Upper lobe of right lung (tissue), 1 donor: Measurements from ENCODE around the gene GALNT14. TPM values are rescaled to one million over a fixed set of nuclear protein-coding genes. Genes with fewer than 3 reads are reported as not detected.

Experiments used
- ATAC-seq: fragments of 200-7000 bp; cut with Tn5 transposase; one replicate; pipeline ENCODE4 v1.9.1; 2020; ENCODE audit warnings: mild to moderate bottlenecking, moderate library complexity
- DNase-seq: peaks from one replicate; pipeline ENCODE4 v3.0.0-alpha.2; 2020
- H3K27ac ChIP-seq: fragments of 200-600 bp; one replicate; pipeline ENCODE4 v1.8.0; 2022
- H3K27me3 ChIP-seq: fragments of 200-600 bp; one replicate; pipeline ENCODE4 v1.8.0; 2022; ENCODE audit warnings: mild to moderate bottlenecking
- H3K36me3 ChIP-seq: fragments of 200-600 bp; one replicate; pipeline ENCODE4 v1.8.0; 2022
- H3K4me1 ChIP-seq: fragments of 200-600 bp; one replicate; pipeline ENCODE4 v1.8.0; 2022
- H3K4me3 ChIP-seq: fragments of 200-600 bp; one replicate; pipeline ENCODE4 v1.8.0; 2022; ENCODE audit warnings: mild to moderate bottlenecking
- H3K9me3 ChIP-seq: fragments of 200-600 bp; one replicate; pipeline ENCODE4 v1.8.0; 2022
- intact Hi-C: fragments of 100-400 bp; cut with DNase I; formaldehyde crosslinking; loops from one replicate; pipeline ENCODE4 v1.11.0; 2022
- total RNA-seq: library from RNA; stranded (reverse); fragmentation: NEBNext Ultra II Directional; extraction: Animal tissue kit (Norgen Biotek cat#: 25700); gene quantifications from one replicate; pipeline ENCODE4 v1.2.1, GENCODE V29; 2021
- TF ChIP-seq, protein P1 (sequence below): fragments of 200-600 bp; IDR thresholded peaks from one replicate; pipeline ENCODE4 v1.8.0; 2022; ENCODE audit warnings: antibody characterized with exemption
- donor health status: DM: no; HTN: yes; CAD: no; lungs with severe emphysema.

The GALNT14 gene
- total RNA-seq, 1 donor from 2014 or later: 0.81 TPM

GRCh38 chr2:31170071-31170698 is 31.9 kb upstream of the GALNT14 start:
- Histone ChIP-seq H3K4me1 (no peaks in the 10 kb centered on the region), H3K36me3 (no peaks in the 10 kb centered on the region), H3K27ac (no peak overlapping the region), H3K4me3 (no peak overlapping the region), H3K9me3 (no peaks in the 10 kb centered on the region), H3K27me3 (no peaks in the 10 kb centered on the region)
- TF ChIP-seq, protein P1, sequence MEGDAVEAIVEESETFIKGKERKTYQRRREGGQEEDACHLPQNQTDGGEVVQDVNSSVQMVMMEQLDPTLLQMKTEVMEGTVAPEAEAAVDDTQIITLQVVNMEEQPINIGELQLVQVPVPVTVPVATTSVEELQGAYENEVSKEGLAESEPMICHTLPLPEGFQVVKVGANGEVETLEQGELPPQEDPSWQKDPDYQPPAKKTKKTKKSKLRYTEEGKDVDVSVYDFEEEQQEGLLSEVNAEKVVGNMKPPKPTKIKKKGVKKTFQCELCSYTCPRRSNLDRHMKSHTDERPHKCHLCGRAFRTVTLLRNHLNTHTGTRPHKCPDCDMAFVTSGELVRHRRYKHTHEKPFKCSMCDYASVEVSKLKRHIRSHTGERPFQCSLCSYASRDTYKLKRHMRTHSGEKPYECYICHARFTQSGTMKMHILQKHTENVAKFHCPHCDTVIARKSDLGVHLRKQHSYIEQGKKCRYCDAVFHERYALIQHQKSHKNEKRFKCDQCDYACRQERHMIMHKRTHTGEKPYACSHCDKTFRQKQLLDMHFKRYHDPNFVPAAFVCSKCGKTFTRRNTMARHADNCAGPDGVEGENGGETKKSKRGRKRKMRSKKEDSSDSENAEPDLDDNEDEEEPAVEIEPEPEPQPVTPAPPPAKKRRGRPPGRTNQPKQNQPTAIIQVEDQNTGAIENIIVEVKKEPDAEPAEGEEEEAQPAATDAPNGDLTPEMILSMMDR: peak; percentile 93
- intact Hi-C loops: loop anchor here (10.0 kb wide), 1 partner anchor 455 kb away; no protein-coding TSS in a partner anchor
- ATAC-seq (peak; percentile 92), DNase-seq (no peak)

- intact Hi-C loops: no loop called here
- TF ChIP-seq, protein P1: no peak
These were observed 30.1 kb upstream of the GALNT14 start for GRCh38 chr2:31168291-31168690.

GRCh38 chr2:31166925-31167324 is 28.7 kb upstream of the GALNT14 start:
- H3K4me3 ChIP-seq: no peak overlapping the region
- H3K4me1 ChIP-seq: no peaks in the 10 kb centered on the region
- H3K9me3 ChIP-seq: no peaks in the 10 kb centered on the region
- intact Hi-C loops: no loop called here
- H3K36me3 ChIP-seq: no peaks in the 10 kb centered on the region
- TF ChIP-seq, protein P1: no peak
- H3K27ac ChIP-seq: no peak overlapping the region
- DNase-seq: no peak
- ATAC-seq: no peak
- no peaks in the 10 kb centered on the region for H3K27me3 ChIP-seq

More at GRCh38 chr2:31168291-31168690, 30.1 kb upstream of the GALNT14 start:
- ATAC-seq: no peak
- no peak for DNase-seq
- H3K27ac ChIP-seq: no peak overlapping the region
- H3K36me3 ChIP-seq: no peaks in the 10 kb centered on the region
- H3K9me3 ChIP-seq: no peaks in the 10 kb centered on the region
- H3K4me1 ChIP-seq: no peaks in the 10 kb centered on the region
- H3K27me3 ChIP-seq: no peaks in the 10 kb centered on the region
- no peak overlapping the region for H3K4me3 ChIP-seq

- Histone ChIP-seq H3K27me3 (no peaks in the 10 kb centered on the region), H3K4me1 (no peaks in the 10 kb centered on the region), H3K4me3 (no peak overlapping the region), H3K36me3 (no peaks in the 10 kb centered on the region), H3K9me3 (no peaks in the 10 kb centered on the region), H3K27ac (no peak overlapping the region)
- TF ChIP-seq, protein P1: no peak
- intact Hi-C loops: no loop called here
- DNase-seq: no peak
- no peak for ATAC-seq
These were observed 24.8 kb upstream of the GALNT14 start for GRCh38 chr2:31163011-31163539.

DNA sequence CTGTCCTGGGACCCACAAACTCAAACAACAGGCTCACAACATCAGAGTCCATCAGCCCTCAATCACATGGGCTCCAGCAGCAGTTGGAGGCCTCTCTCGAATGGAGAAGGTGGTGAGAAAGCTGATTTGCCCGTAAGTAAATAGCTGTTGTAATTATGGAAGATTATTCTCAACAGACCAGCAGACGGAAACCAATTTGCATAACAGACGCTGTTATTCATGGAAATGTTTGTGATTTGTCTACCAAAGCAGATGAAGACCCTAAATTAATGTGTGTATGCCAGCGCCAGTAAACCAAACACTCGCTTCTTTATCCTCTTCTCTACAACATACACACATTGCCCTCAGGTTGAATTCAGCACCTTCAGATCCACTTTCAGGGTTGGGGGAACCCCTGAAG is 23.4 kb upstream of the GALNT14 start:
- TF ChIP-seq, protein P1: no peak
- Histone ChIP-seq H3K27me3 (no peaks in the 10 kb centered on the region), H3K4me1 (no peaks in the 10 kb centered on the region), H3K4me3 (no peak overlapping the region), H3K27ac (no peak overlapping the region), H3K9me3 (no peaks in the 10 kb centered on the region), H3K36me3 (no peaks in the 10 kb centered on the region)
- DNase-seq: no peak
- intact Hi-C loops: no loop called here
- ATAC-seq: no peak
